MM.1S (cell line): Measurements from ENCODE around the gene ARHGEF26.
A peak's percentile ranks its signal among the peaks of the same experiment; 100 is the strongest.

Experiments used
- DNase-seq: peaks from one replicate; pipeline ENCODE4 v3.0.0-alpha.2; 2015
- H2AFZ ChIP-seq: fragments of 300-600 bp; sonication (generic); 2 replicates; pipeline ENCODE4 v1.6.0; 2016; ENCODE audit warnings: antibody characterized with exemption, low read length
- H3F3A ChIP-seq: fragments of 300-600 bp; sonication (generic); 2 replicates; pipeline ENCODE4 v1.6.1; 2016; ENCODE audit warnings: mild to moderate bottlenecking, antibody characterized with exemption, low read length, moderate library complexity, mixed read lengths; ENCODE audit not compliant: insufficient read depth
- H3K27ac ChIP-seq: fragments of 300-600 bp; sonication (generic); 2 replicates; pipeline ENCODE4 v1.5.1; 2016; ENCODE audit warnings: mild to moderate bottlenecking, low read length
- H3K27me3 ChIP-seq: fragments of 300-600 bp; sonication (generic); replicated peaks from 2 replicates; pipeline ENCODE4 v1.6.0; 2016; ENCODE audit warnings: low read length; ENCODE audit not compliant: insufficient read depth
- H3K36me3 ChIP-seq: fragments of 300-600 bp; sonication (generic); replicated peaks from 2 replicates; pipeline ENCODE4 v1.6.1; 2016; ENCODE audit warnings: mild to moderate bottlenecking, low read length, mixed read lengths; ENCODE audit not compliant: insufficient read depth
- H3K4me1 ChIP-seq: fragments of 300-600 bp; sonication (generic); 2 replicates; pipeline ENCODE4 v1.6.1; 2016; ENCODE audit warnings: low read length, mixed read lengths
- H3K4me2 ChIP-seq: fragments of 300-600 bp; sonication (generic); 2 replicates; pipeline ENCODE4 v1.6.0; 2016; ENCODE audit warnings: low read depth, low read length
- H3K4me3 ChIP-seq: fragments of 300-600 bp; sonication (generic); 2 replicates; pipeline ENCODE4 v1.5.1; 2016; ENCODE audit warnings: low read length, mixed read lengths
- H3K79me2 ChIP-seq: fragments of 300-600 bp; sonication (generic); 2 replicates; pipeline ENCODE4 v1.6.1; 2016; ENCODE audit warnings: mixed run types, low read length, mixed read lengths
- H3K9ac ChIP-seq: fragments of 300-600 bp; sonication (generic); 2 replicates; pipeline ENCODE4 v1.6.1; 2016; ENCODE audit warnings: low read length, mixed read lengths
- H3K9me2 ChIP-seq: fragments of 300-600 bp; sonication (generic); replicated peaks from 2 replicates; pipeline ENCODE4 v1.6.1; 2016; ENCODE audit warnings: mild to moderate bottlenecking, low read length, mixed read lengths; ENCODE audit not compliant: insufficient read depth
- H3K9me3 ChIP-seq: fragments of 300-600 bp; sonication (generic); replicated peaks from 2 replicates; pipeline ENCODE4 v1.6.1; 2016; ENCODE audit warnings: mild to moderate bottlenecking, low read length, mixed read lengths; ENCODE audit not compliant: insufficient read depth
- H4K20me1 ChIP-seq: fragments of 300-600 bp; sonication (generic); 2 replicates; pipeline ENCODE4 v1.6.1; 2016; ENCODE audit warnings: mild to moderate bottlenecking, low read length, moderate library complexity, mixed read lengths; ENCODE audit not compliant: insufficient read depth
- EZH2 ChIP-seq: fragments of 300-600 bp; sonication (generic); optimal IDR thresholded peaks from 2 replicates; pipeline ENCODE3; 2017; ENCODE audit warnings: low read depth, mild to moderate bottlenecking, antibody characterized with exemption, low read length, mixed read lengths
- EZH2phosphoT487 ChIP-seq: fragments of 300-600 bp; sonication (generic); IDR thresholded peaks from 2 replicates; pipeline ENCODE4 v1.6.1; 2018; ENCODE audit warnings: antibody characterized with exemption, low read length
- TF ChIP-seq, protein P1 (sequence below): fragments of 300-600 bp; sonication (generic); IDR thresholded peaks from 2 replicates; pipeline ENCODE4 v1.5.1; 2016; ENCODE audit warnings: antibody characterized with exemption, low read length, mixed read lengths

Gene ARHGEF26

DNA sequence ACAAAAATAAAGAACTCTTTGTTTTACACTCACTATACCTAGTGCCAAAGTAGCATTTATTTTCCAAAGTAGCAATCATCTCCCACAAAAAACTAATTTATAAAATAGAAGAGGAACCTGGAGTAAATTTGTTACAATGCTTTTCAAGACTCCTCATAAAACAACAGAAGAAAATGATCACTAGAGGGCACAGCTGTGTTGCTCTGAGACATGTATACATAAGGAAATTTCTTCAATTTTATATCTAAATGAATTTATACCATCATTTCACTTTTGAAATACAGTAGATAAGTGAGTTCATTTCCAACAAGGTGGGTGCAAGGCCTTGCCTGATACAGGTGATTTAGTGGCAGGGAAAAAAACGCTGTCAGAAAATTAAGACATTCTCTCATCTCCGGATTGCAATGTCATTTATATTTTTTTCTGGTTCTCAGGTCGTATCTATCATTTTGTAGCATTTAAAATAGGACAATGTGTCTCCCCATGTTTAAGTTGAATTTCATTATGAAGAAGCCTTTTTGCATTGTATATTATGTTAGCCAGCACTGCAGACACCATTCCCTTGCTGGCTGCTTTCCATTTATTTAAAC is 25.3 kb upstream of the ARHGEF26 start:
- H3K9me3 ChIP-seq = no peaks in the 10 kb centered on the region
- no peak overlapping the region for H2AFZ ChIP-seq
- H3K4me2 ChIP-seq = no peak overlapping the region
- no peaks in the 10 kb centered on the region for H3K4me1 ChIP-seq
- H3K9ac ChIP-seq = no peak overlapping the region
- no peak overlapping the region for H3K4me3 ChIP-seq
- no peak for TF ChIP-seq EZH2
- TF ChIP-seq, protein P1, sequence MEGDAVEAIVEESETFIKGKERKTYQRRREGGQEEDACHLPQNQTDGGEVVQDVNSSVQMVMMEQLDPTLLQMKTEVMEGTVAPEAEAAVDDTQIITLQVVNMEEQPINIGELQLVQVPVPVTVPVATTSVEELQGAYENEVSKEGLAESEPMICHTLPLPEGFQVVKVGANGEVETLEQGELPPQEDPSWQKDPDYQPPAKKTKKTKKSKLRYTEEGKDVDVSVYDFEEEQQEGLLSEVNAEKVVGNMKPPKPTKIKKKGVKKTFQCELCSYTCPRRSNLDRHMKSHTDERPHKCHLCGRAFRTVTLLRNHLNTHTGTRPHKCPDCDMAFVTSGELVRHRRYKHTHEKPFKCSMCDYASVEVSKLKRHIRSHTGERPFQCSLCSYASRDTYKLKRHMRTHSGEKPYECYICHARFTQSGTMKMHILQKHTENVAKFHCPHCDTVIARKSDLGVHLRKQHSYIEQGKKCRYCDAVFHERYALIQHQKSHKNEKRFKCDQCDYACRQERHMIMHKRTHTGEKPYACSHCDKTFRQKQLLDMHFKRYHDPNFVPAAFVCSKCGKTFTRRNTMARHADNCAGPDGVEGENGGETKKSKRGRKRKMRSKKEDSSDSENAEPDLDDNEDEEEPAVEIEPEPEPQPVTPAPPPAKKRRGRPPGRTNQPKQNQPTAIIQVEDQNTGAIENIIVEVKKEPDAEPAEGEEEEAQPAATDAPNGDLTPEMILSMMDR = peak; percentile 47
- no peaks in the 10 kb centered on the region for H3K27me3 ChIP-seq
- no peak overlapping the region for H3K27ac ChIP-seq
- H3F3A ChIP-seq = no peaks in the 10 kb centered on the region
- H4K20me1 ChIP-seq = no peaks in the 10 kb centered on the region
- peak; percentile 30 for DNase-seq
- no peaks in the 10 kb centered on the region for H3K9me2 ChIP-seq
- no peaks in the 10 kb centered on the region for H3K36me3 ChIP-seq
- H3K79me2 ChIP-seq = no peaks in the 10 kb centered on the region

DNA sequence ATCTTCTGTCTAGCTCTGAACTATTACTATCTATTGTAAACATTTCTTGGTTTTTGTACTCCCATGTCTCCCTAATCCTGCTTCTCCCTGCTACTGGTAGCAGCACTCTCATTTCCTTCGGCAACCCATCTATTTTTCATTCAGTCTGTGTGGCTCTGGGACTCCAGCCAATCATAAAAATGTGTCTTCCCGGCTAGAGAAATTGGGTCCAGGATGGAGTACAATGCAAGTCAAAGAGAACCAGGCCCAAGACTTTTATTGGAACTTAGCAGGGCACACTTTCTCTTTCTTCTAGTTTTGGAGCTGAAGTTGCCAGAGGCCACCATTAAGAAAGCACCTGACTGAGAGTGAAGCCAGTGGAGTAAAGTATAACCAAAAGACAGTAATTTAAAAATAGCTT is 22.8 kb upstream of the ARHGEF26 start:
- Histone ChIP-seq H3K4me3 (no peak overlapping the region), H3K27ac (no peak overlapping the region), H3K79me2 (no peaks in the 10 kb centered on the region), H3K4me2 (no peak overlapping the region), H4K20me1 (no peaks in the 10 kb centered on the region), H3K9me2 (no peaks in the 10 kb centered on the region), H3K9me3 (no peaks in the 10 kb centered on the region), H3K4me1 (no peaks in the 10 kb centered on the region), H3K9ac (no peak overlapping the region), H3K27me3 (no peaks in the 10 kb centered on the region), H3F3A (no peaks in the 10 kb centered on the region), H3K36me3 (no peaks in the 10 kb centered on the region), H2AFZ (no peak overlapping the region)
- no peak for DNase-seq
- TF ChIP-seq, protein P1 = no peak
- TF ChIP-seq EZH2phosphoT487 (no peak), EZH2 (no peak)

DNA sequence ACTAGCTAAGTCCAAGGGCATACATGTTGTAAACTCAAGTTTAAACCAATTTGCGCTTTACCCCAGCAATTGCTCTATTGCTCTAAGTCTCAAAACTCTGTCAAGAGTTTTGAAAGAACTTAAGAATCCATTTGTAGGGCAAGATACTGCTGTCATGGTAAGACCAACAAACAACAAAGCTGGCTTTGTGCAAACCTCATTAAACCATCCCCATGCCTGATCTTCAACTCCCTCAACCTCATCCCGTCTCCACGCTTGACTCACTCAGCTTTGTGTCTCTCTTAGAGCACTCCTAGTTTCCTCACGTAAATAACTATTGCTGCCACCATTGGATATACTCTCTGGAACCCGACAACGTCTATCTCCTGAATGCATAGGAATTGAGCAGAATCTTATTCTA is 20.6 kb upstream of the ARHGEF26 start:
- Histone ChIP-seq H3K79me2 (no peaks in the 10 kb centered on the region), H3K9me2 (no peaks in the 10 kb centered on the region), H3K36me3 (no peaks in the 10 kb centered on the region), H3K9me3 (no peaks in the 10 kb centered on the region), H3F3A (no peaks in the 10 kb centered on the region), H3K4me1 (no peaks in the 10 kb centered on the region), H4K20me1 (no peaks in the 10 kb centered on the region), H2AFZ (no peak overlapping the region), H3K4me2 (no peak overlapping the region), H3K9ac (no peak overlapping the region), H3K27ac (no peak overlapping the region), H3K27me3 (no peaks in the 10 kb centered on the region), H3K4me3 (no peak overlapping the region)
- no peak for DNase-seq
- TF ChIP-seq EZH2phosphoT487 (no peak), EZH2 (no peak)
- TF ChIP-seq, protein P1 = no peak
